ENCODE measurements around the gene BRD2. TPM values are rescaled to one million over a fixed set of nuclear protein-coding genes. Genes with fewer than 3 reads are reported as not detected.

BRD2 gene
- total RNA-seq, 1 experiment from 2014 or later: 252 TPM

DNA sequence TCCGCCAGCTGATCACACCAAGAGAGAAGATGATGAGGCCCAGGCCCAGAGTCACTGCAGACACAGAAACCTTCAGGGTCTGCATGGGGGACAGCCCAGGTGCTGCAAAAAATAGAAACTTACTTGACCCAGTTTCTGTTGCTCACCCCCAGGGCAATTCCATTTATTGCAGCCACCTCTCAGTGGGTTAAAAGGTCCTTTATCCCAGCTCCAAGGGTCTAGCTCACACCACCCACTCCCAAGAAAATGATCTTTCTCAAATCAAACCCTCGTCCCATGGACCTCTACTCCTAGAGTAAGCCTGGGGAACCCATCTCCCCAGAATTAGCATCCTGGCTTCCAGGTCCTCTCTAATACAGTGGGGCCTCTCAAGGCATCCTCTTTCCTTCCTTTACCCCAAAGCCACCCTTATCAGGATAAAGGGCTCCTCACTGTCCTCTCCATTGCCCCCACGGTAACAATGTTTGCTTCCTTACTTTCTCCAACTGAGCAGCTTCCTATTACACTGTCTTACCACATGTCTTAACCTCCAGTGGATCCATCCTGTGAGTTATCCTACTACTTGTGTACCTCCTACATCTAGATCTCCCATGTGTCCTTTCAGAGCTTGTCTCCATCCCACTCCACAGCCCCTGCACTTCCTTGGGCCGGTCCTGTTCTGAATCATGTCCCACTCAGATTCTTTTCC is 32.7 kb upstream of the BRD2 start:
- Histone ChIP-seq H2AFZ (ENCODE audit: low read length) (no peak overlapping the region), H2BK12ac (ENCODE audit: insufficient read length, low read depth, low read length) (no peak overlapping the region), H3K4me2 (ENCODE audit: insufficient read depth, insufficient read length, low read length) (no peak overlapping the region), H3K4ac (ENCODE audit: low read depth, low read length) (no peak overlapping the region), H4K91ac (ENCODE audit: insufficient read length, low read depth, low read length) (no peak overlapping the region), H2BK5ac (ENCODE audit: insufficient read length, low read length) (no peak overlapping the region), H2AK5ac (ENCODE audit: insufficient read length, low read length) (no peak overlapping the region), H3K79me2 (ENCODE audit: insufficient read depth, low read length) (no peaks in the 10 kb centered on the region), H3K4me1 (ENCODE audit: insufficient read depth, low read length) (no peaks in the 10 kb centered on the region), H3K23ac (ENCODE audit: insufficient read length, low read depth, low read length) (no peak overlapping the region), H3K9ac (ENCODE audit: extremely low read depth, insufficient read length, low read length) (no peak overlapping the region), H2BK120ac (ENCODE audit: low read depth, low read length, poor library complexity, severe bottlenecking) (no peak overlapping the region), H3T11ph (ENCODE audit: low read length) (no peak overlapping the region), H3K18ac (ENCODE audit: insufficient read length, low read depth, low read length) (no peak overlapping the region), H3K79me1 (ENCODE audit: insufficient read depth, low read depth, low read length, poor library complexity, severe bottlenecking) (no peaks in the 10 kb centered on the region), H3K14ac (ENCODE audit: insufficient read depth, low read length) (no peak overlapping the region), H4K8ac (replicated peaks; ENCODE audit: insufficient read length, low read depth, low read length) (no peak overlapping the region), H2BK15ac (ENCODE audit: low read depth, low read length) (no peak overlapping the region), H4K20me1 (ENCODE audit: control insufficient read depth, insufficient read depth, insufficient read length) (peaks cover 2% of the 10 kb centered on the region), H2BK20ac (ENCODE audit: low read depth, low read length, poor library complexity, severe bottlenecking) (no peak overlapping the region), H3K27ac (ENCODE audit: insufficient read length, low read depth, low read length) (no peak overlapping the region), H3K56ac (ENCODE audit: insufficient read length, low read depth, low read length) (no peak overlapping the region), H4K5ac (ENCODE audit: insufficient read length, low read depth, low read length) (no peak overlapping the region), H3K27me3 (ENCODE audit: insufficient read depth, low read length) (no peaks in the 10 kb centered on the region), H3K23me2 (ENCODE audit: insufficient read length, low read depth, low read length, poor library complexity, severe bottlenecking) (no peaks in the 10 kb centered on the region), H3K9me3 (ENCODE audit: control insufficient read depth, low read depth, low read length) (no peaks in the 10 kb centered on the region)
- Mint-ChIP-seq H3K27me3 (ENCODE audit: low read depth) (peaks cover 18% of the 10 kb centered on the region), H3K4me1 (peaks cover 2% of the 10 kb centered on the region in 2 experiments; a peak in 2 of 4 replicates), H3K4me3 (no peak overlapping the region), H3K9me3 (no peaks in the 10 kb centered on the region), H3K36me3 (ENCODE audit: insufficient read depth in 1 of 3, low read depth in 3 of 3) (no peaks in the 10 kb centered on the region), H3K27ac (no peak overlapping the region)
- WGBS (ENCODE audit: extremely low coverage, insufficient read length, low lambda C conversion rate): no CpG with 5 or more reads among the region's 4 CpGs
- TF ChIP-seq, protein P1, sequence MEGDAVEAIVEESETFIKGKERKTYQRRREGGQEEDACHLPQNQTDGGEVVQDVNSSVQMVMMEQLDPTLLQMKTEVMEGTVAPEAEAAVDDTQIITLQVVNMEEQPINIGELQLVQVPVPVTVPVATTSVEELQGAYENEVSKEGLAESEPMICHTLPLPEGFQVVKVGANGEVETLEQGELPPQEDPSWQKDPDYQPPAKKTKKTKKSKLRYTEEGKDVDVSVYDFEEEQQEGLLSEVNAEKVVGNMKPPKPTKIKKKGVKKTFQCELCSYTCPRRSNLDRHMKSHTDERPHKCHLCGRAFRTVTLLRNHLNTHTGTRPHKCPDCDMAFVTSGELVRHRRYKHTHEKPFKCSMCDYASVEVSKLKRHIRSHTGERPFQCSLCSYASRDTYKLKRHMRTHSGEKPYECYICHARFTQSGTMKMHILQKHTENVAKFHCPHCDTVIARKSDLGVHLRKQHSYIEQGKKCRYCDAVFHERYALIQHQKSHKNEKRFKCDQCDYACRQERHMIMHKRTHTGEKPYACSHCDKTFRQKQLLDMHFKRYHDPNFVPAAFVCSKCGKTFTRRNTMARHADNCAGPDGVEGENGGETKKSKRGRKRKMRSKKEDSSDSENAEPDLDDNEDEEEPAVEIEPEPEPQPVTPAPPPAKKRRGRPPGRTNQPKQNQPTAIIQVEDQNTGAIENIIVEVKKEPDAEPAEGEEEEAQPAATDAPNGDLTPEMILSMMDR (conservative IDR thresholded peaks at IDR 0.05): no peak
- DNase-seq: no peak
